ENCODE data around the gene EHD2. TPM values are rescaled to one million over a fixed set of nuclear protein-coding genes. Genes with fewer than 3 reads are reported as not detected.

The EHD2 gene
- total RNA-seq, 1 donor from 2014 or later: 159 TPM

DNA sequence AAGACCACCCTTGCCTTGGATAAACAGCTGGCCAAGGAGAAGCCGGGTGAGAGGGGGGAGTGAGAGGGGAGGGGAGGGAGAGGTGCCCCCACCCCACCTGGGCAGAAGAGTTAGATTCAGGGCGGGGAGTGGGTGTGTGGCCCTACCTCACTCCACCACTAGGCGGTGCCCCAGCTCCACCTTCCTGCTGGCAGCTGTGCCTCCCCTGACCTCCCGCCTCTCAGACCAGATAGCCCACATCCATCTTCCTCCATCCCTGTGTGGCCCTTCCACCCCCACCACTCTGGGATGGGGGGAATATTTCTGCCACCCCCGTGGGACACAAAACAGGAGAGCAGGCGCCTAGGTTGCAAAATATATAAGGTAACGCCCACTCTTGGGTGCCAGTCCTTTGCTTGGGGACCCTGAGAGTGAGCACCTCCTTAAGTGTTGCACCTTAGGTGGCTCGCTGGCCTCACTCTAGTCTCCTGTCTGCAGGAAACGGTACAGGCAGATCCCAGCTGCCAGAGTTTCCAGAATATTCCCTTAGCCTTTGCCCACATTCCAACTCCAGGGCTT, 13.8 kb upstream of the EHD2 start:
- H3K4me2 ChIP-seq (ENCODE audit: low read length): no peak overlapping the region
- Mint-ChIP-seq H3K36me3 (ENCODE audit: low read depth, unreplicated experiment) (peaks cover 7% of the 10 kb centered on the region), H3K9me3 (ENCODE audit: unreplicated experiment) (no peaks in the 10 kb centered on the region), H3K27me3 (ENCODE audit: low read depth, unreplicated experiment) (no peaks in the 10 kb centered on the region), H3K27ac (ENCODE audit: unreplicated experiment) (no peak overlapping the region), H3K4me3 (ENCODE audit: unreplicated experiment) (no peak overlapping the region), H3K4me1 (ENCODE audit: low read depth, unreplicated experiment) (no peaks in the 10 kb centered on the region)
- H3K4me3 ChIP-seq (ENCODE audit: insufficient read depth, low read depth, low read length): no peak overlapping the region
- FAIRE-seq (no peak), DNase-seq (ENCODE audit: low read depth) (no peak)
- H2AFZ ChIP-seq (ENCODE audit: low read depth, low read length): no peak overlapping the region
- H3K27ac ChIP-seq (ENCODE audit: low read depth, low read length): no peak overlapping the region
- no peaks in the 10 kb centered on the region for H3K27me3 ChIP-seq (ENCODE audit: insufficient read depth, low read length)
- TF ChIP-seq EZH2 (IDR thresholded peaks at IDR 0.05; ENCODE audit: insufficient read depth, low read length): no peak
- TF ChIP-seq, protein P1, sequence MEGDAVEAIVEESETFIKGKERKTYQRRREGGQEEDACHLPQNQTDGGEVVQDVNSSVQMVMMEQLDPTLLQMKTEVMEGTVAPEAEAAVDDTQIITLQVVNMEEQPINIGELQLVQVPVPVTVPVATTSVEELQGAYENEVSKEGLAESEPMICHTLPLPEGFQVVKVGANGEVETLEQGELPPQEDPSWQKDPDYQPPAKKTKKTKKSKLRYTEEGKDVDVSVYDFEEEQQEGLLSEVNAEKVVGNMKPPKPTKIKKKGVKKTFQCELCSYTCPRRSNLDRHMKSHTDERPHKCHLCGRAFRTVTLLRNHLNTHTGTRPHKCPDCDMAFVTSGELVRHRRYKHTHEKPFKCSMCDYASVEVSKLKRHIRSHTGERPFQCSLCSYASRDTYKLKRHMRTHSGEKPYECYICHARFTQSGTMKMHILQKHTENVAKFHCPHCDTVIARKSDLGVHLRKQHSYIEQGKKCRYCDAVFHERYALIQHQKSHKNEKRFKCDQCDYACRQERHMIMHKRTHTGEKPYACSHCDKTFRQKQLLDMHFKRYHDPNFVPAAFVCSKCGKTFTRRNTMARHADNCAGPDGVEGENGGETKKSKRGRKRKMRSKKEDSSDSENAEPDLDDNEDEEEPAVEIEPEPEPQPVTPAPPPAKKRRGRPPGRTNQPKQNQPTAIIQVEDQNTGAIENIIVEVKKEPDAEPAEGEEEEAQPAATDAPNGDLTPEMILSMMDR (IDR thresholded peaks at IDR 0.05; ENCODE audit: insufficient read depth, low read depth, low read length): peak; percentile 57
- H3K9ac ChIP-seq (ENCODE audit: low read length): no peak overlapping the region
- peaks cover 9% of the 10 kb centered on the region for H3K36me3 ChIP-seq (ENCODE audit: insufficient read depth, low read length)
- peaks cover 42% of the 10 kb centered on the region for H4K20me1 ChIP-seq (ENCODE audit: insufficient read depth, low read length)
- no peaks in the 10 kb centered on the region for H3K79me2 ChIP-seq (ENCODE audit: insufficient read depth, low read length)
- peaks cover 11% of the 10 kb centered on the region for H3K4me1 ChIP-seq (ENCODE audit: insufficient read depth, low read length)
- no peaks in the 10 kb centered on the region for H3K9me3 ChIP-seq (ENCODE audit: insufficient read depth, low read depth, low read length)

DNA sequence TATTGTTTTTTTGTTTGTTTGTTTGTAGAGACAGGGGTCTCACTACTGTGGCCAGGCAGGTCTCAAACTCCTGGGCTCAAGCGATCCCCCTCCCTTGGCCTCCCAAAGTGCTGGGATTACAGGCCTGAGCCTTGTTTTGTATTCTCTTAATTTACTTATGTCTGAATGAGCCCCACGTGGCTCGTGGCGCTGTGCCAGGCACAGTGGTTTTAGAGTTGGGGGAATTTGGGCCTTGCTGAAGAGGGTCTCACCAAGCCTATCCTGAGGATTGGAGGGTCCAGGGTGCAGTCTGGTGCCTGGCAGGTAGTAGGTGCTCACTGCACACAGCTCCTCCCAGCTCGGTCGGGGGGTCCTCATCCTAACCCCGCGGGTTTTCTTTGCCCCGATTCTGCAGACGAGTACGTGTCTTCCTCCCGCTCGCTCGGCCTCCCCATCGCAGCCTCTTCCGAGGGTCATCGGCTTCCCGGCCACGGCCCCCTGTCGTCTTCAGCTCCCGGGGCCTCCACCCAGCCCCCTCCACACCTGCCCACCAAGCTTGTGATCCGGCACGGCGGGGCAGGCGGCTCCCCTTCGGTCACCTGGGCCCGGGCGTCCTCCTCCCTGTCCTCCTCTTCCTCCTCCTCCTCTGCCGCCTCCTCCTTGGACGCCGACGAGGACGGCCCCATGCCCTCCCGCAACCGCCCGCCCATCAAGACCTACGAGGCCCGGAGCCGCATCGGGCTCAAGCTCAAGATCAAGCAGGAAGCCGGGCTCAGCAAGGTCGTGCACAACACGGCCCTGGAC, 12.1 kb upstream of the EHD2 start:
- Histone ChIP-seq H3K27ac (ENCODE audit: low read depth, low read length) (no peak overlapping the region), H3K4me2 (ENCODE audit: low read length) (no peak overlapping the region), H3K27me3 (ENCODE audit: insufficient read depth, low read length) (no peaks in the 10 kb centered on the region), H3K36me3 (ENCODE audit: insufficient read depth, low read length) (peaks cover 9% of the 10 kb centered on the region), H3K79me2 (ENCODE audit: insufficient read depth, low read length) (no peaks in the 10 kb centered on the region), H3K9ac (ENCODE audit: low read length) (no peak overlapping the region), H3K4me1 (ENCODE audit: insufficient read depth, low read length) (peaks cover 11% of the 10 kb centered on the region), H2AFZ (ENCODE audit: low read depth, low read length) (no peak overlapping the region), H3K9me3 (ENCODE audit: insufficient read depth, low read depth, low read length) (no peaks in the 10 kb centered on the region), H3K4me3 (ENCODE audit: insufficient read depth, low read depth, low read length) (no peak overlapping the region), H4K20me1 (ENCODE audit: insufficient read depth, low read length) (peaks cover 41% of the 10 kb centered on the region)
- TF ChIP-seq EZH2 (IDR thresholded peaks at IDR 0.05; ENCODE audit: insufficient read depth, low read length): no peak
- TF ChIP-seq, protein P1 (IDR thresholded peaks at IDR 0.05; ENCODE audit: insufficient read depth, low read depth, low read length): no peak
- no peak overlapping the region for H3K4me3 Mint-ChIP-seq (ENCODE audit: unreplicated experiment)
- FAIRE-seq (no peak), DNase-seq (ENCODE audit: low read depth) (no peak)
- H3K9me3 Mint-ChIP-seq (ENCODE audit: unreplicated experiment): no peaks in the 10 kb centered on the region
- no peak overlapping the region for H3K27ac Mint-ChIP-seq (ENCODE audit: unreplicated experiment)
- H3K36me3 Mint-ChIP-seq (ENCODE audit: low read depth, unreplicated experiment): peaks cover 10% of the 10 kb centered on the region
- H3K4me1 Mint-ChIP-seq (ENCODE audit: low read depth, unreplicated experiment): no peaks in the 10 kb centered on the region
- H3K27me3 Mint-ChIP-seq (ENCODE audit: low read depth, unreplicated experiment): no peaks in the 10 kb centered on the region

Measured in astrocyte (in vitro differentiated cells and primary cell).